GM21526 (cell line): ENCODE results near the gene NRXN2.

Experiments used
- ATAC-seq: cut with Tn5 transposase; IDR thresholded peaks from one replicate; pipeline ENCODE4 v1.9.1; 2021; ENCODE audit warnings: moderate library complexity; ENCODE audit not compliant: unreplicated experiment, low FRiP score

Gene NRXN2

GRCh38 chr11:64759722-64760719 is 37.0 kb upstream of the NRXN2 start, which contains the start of gene PYGM:
Gene PYGM, minus strand, starts transcription at chr11:64759974. Its CDS starts 76 bp downstream, at chr11:64759898.
- no peak for ATAC-seq

GRCh38 chr11:64759131-64759721 is 36.2 kb upstream of the NRXN2 start:
- no peak for ATAC-seq

DNA sequence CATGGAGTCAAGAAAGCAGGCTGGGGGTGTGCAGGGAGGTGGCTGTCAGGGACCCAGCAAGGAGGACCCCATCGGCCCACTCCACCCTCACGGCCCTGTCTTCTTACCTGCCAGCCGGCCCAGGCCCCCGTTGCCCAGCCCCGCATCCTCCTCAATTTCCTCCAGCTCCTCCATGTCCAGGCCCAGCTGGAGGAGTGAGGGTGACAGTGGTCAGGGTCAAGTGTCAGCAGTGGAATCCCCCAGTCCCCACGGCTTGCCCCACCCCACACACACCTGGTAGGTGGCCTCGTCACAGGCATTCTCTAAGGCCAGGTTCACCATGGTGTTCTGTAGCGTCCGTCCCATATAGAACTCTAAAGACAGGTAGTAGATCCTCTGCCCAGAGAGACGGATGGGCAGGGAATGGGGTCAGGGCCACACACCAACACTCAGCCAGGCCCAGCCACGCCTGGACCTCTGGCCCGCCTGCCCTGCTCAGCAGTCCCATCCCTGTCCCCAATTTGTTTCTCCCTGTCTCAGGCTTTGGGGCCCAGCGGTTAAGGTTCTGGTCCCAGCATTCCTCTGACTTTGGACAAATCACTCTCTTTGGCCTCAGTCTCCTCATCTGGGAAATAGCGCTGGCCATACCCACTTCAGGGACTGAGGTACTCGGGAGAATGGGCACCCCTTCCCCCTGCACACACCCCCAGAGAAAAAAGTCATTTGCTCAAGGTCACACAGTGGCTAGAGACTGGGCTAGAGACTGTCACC is 35.5 kb upstream of the NRXN2 start:
- no peak for ATAC-seq

DNA sequence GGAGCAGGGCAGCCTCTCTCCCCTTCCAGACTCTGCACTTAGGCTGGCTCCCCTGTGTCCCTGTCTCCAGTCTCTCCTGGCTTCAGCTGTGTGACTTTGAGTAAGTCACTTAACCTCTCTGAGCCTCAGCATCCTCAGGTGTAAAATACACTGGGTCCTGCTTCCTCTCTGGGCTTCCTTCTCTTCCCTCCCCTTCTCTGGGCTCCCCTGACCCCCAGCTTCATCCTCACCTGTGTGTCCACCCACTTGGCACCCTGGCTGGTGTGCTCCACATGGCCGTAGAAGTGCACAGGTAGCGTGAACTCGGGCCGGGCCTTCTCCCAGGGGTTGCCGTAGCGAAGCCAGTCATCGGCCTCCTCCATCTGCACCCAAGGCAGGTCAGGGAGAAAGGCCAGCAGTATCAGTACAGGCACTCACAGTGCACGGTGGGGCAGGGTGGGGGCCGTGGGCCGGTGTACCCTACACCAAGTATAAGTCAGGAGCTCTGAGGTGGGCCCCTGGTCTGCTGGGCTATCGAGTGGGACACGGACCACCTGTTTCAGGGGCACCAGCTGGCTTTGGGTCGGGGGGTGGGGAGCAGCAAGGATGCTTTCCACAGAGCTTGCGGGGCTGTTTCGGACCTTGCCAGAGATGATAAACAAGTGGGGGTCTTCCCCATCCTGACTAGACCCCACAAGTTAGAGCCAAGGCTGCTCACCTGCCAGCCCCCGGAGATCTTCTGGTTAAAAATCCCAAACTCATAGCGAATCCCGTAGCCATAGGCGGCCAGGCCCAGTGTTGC is 34.7 kb upstream of the NRXN2 start:
- no peak for ATAC-seq

GRCh38 chr11:64755681-64756361 is 32.8 kb upstream of the NRXN2 start:
- no peak for ATAC-seq

DNA sequence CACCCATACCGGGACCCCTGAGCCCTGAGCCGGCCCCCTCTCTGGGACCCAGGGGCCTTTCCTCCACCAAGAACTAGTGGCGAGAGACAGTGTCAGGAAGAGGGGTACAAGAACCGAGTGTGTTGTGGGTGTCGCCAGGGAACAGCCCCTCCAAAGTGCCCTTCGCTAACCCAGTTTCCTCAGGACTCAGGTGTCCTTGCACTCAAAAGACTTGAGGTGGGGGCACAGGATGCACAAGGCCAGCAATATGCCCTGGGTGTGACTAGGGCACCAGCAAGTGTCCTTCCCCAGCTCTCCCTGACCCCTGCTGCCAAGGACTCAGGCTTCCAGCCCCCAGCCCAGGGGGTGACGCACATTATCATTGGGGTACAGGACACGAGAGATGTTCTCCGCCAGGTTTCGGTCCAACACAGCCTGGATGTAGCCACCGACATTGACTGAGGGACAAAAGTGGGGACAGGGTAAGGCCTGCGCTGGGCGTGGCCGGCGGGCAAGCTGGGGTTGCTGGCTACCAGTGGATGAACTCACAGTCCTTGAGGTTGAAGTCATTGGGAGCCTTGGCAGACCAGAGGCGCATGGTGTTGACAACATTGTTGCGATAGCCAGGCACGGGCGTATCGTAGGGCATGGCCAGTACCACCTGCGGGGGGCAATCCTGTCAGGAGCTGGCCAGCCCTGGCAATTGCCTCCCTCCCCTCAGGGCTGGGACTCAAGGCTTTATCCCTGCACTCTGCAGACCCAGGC is 32.1 kb upstream of the NRXN2 start:
- ATAC-seq: no peak

DNA sequence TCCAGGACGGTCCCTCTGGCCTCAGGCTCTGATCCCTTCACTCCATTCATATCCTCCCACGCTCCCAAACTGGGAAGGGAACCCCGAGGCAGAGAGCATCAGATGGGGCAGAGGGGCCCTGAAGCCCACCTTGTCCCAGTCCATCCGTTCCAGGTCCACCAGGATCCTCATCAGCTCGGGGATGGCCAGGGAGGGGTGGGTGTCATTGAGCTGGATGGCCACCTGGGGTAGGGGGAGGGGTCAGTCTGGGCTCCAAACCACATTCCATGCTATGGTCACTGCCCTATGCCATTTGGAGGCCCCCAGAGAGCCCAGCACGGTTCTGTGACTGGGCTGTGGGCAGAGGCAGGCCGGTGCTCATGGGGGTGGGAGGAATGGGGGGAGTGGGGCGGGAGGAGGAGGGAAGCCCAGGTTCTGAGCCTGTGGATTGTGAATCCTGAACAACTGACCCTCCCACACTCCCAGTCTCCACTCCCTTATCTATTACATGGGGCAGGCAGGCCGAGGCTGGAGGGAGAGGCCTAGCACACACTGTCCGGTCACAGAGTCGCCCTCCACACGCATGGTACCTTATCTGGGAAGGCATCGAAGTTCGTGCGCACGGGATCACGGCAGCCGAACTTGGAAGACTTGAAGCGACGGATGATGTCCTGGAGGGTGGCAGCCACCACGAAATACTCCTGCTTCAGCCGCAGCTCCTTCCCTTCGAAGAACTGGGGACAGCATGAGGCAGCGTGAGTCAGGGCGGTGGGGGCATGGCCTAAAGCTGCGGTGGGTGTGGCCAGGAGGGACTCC is 31.3 kb upstream of the NRXN2 start:
- no peak for ATAC-seq

DNA sequence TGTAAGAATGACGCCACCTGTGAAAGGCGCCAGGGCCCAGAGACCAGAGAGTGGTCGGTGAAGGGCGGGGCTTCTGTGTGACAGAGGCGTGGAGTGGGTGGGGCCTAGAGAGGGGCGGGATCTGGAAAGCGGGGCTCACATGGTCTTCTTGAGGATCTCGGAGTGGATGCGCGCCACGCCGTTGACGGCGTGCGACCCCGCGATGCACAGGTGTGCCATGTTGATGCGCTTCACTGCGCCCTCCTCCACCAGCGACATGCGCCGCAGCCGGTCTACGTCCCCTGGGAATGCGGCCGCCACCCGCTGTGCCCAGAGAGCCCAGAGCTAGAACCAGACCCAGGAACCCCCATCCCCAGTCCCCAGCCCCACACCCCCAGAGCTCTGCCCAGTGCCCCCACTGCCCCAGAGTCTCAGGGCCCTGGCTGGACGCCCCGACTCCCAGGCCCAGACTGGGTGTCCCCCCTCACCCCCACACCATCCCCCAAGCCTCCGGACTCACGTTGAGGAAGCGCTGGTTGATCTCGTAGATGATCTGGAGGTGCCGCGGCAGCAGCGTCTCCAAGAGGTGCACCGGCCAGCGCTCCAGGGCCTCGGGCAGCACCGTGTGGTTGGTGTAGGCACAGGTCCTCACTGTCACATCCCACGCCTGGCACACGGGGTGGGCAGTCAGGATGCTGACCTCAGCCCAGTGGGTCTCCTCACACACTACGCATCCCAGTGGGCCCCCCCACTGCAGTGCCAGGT is 30.6 kb upstream of the NRXN2 start:
- ATAC-seq: no peak

- no peak for ATAC-seq
Measured at GRCh38 chr11:64753019-64753379, 30.0 kb upstream of the NRXN2 start.

DNA sequence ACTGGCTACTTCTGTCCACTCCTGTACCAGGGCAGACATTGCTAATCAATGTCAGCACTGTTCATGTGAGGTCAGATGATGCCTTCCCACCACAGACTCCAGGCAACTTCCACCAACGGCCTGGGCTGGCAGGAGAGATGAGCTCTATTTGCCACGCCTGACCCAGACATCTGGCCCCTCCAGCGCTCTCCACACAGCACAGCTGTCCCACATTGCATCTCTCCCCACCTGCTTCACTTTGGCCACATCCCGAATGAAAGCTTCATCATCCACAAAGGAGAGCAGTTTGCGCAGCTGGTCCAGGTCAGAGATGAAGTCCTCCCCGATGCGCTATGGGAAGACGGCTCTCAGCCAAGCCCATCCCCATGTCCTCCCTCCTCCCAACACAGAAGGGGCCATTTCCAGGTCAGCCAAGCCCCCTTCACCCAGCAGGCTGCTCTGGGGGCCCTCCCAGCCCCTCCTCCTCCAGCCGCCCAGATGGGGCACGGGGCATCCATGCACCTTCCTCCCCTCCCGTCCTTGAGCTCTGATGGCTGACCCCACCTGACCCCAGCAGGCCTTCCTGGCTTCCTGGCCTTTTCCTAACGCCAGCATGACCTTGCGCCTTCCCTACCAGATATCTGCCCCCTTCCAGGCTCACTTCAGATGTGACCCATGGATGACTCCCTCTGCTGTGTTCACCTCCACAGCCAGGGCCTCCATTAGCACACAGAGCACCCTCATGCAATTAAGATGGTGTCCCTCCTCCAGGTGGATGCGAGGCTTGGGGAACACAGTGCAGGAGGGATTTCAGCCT is 29.4 kb upstream of the NRXN2 start:
- no peak for ATAC-seq

- ATAC-seq: no peak
Measured at GRCh38 chr11:64751580-64751979, 28.6 kb upstream of the NRXN2 start.

DNA sequence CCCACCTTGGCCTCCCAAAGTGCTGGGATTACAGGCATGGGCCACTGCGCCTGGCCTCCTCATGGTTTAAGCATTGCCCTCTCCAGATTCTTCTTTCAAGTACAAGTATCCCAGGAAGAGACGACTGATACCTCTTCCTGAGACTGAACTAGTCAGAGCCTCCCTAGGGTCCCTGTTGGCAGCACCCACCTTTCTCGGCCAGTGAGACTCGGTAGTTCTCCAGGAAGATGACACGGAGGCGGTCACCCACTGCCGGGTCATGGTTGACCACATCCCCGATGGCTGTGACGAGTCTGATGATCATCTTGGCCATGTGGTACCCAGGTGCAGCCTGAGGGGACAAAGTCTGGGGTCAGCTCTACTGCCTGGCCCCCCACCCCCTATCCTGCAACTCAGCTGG is 28.1 kb upstream of the NRXN2 start:
- no peak for ATAC-seq

DNA sequence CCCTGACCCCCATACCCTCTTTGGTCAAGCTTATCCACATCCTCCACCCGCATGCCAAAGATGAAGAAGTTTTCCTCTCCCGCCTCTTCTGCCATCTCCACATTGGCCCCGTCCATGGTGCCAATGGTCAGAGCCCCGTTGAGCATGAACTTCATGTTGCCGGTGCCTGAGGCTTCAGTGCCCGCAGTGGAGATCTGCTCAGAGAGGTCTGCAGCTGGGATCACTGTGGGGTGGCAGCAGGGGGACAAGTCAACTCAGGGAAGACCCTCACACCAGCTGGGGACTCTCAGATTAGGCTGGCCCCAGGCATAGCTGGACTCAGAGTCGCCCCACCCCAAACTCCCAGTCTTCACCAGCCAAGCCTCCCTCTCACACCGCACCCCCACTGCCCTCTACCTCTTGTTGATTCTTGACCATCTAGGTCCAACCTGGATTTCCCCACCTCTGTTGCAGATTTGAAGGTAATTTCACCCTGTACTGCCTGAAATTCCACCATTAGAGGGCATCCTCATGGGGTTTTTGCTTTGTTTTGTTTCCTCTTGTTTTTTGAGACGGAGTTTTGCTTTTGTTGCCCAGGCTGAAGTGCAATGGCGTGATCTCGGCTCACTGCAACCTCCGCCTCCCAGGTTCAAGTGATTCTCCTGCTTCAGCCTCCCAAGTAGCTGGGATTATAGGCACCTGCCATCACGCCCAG is 27.5 kb upstream of the NRXN2 start:
- ATAC-seq: no peak

DNA sequence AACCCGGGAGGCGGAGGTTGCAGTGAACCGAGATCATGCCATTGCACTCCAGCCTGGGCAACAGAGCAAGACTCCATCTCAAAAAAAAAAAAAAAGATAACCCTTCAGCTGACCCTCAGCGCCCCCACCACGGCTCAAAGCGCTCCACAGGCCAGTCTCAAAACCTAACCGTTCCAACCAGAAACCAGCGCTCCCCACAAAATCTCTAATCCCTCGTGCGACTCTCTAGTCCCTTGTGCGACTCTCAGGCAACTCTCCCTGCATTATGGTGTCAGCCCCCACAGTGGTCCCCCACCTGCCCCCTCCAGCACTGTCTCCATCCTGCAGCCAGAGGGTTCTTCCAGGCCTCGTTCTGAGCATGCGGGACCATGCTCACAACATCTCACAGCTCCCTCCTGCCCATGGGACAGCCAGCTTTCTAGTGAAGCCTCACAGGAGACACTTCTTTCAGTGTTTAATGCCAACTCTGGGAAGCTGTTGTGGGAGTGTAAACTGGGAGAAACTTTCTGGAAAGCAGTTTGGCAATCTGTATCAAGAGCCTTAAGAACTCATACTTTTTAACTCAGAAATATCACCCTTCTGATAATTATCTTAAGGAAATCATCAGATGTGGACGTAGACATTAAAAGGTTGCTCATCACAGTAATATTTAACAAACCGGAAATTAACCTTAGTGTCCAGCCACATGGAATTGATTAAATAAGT is 25.1 kb upstream of the NRXN2 start:
- no peak for ATAC-seq

GRCh38 chr11:64746486-64746885 is 23.5 kb upstream of the NRXN2 start:
- ATAC-seq: no peak
